ENCODE data around the gene ATP5F1E. TPM values are rescaled to one million over a fixed set of nuclear protein-coding genes. Genes with fewer than 3 reads are reported as not detected.

The ATP5F1E gene
- total RNA-seq, 2 donors from 2014 or later = 57.8 to 84.0 TPM

DNA sequence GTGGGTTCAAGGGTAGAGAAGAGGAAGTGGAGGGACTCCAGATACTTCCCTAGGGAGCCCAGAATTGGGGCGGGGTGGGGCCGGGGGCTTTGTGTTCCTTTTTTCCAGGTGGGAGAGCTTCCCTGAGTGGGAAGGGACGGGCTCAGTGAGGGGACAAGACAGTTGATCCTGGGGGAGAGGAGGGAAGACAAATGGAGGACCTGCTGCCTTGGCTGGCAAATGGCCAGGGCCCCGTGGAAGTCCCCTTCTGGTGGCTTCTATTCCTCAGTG, 27.7 kb downstream of the ATP5F1E start:
- Mint-ChIP-seq H3K27me3 (no peaks in the 10 kb centered on the region), H3K36me3 (ENCODE audit: low read depth) (no peaks in the 10 kb centered on the region), H3K4me1 (peaks cover 33% of the 10 kb centered on the region), H3K4me3 (peak overlapping the region; percentile 91), H3K27ac (peak overlapping the region; percentile 95)
- H3K9me3 ChIP-seq (ENCODE audit: control insufficient read depth, low read length, poor library complexity, severe bottlenecking) = no peaks in the 10 kb centered on the region
- DNase-seq (peak; percentile 58 to 66 (median 59)), ATAC-seq (peak; percentile 1)

DNA sequence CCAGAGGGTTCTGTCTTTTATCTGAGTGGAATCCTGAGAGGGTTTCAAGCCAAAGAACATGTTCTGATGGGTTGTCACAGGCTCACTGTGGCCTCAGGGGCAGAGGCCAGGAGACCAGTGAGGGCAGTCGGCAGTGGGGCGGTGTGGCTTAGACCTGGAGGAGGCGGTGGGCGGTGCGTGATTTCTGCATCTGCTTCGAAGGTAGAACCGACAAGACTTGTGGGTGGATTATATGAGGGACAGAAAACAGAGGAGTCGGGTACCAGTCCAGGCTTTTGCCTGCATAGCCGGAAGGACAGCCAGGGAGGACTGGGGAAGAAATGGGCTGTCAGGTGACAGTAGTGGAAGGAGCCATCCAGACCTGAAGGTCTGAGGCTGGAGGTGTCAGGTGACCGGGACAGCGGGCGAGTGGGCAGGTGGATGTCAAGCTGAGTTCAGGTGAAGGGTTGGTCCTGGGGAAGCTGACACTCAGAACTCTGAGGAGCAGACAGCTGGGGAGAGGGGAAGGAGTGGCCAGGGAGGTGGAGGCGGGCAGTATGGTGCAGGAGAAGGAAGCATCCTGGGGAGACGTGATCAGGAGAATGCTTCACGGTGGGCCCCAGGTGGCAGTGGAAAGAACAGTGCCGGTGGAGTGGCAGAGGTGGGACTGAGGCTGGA, 28.2 kb downstream of the ATP5F1E start:
- H3K9me3 ChIP-seq (ENCODE audit: control insufficient read depth, low read length, poor library complexity, severe bottlenecking) = no peaks in the 10 kb centered on the region
- Mint-ChIP-seq H3K4me1 (peaks cover 33% of the 10 kb centered on the region), H3K27ac (peak overlapping the region; percentile 95), H3K4me3 (peak overlapping the region; percentile 91), H3K36me3 (ENCODE audit: low read depth) (no peaks in the 10 kb centered on the region), H3K27me3 (no peaks in the 10 kb centered on the region)
- ATAC-seq (no peak), DNase-seq (no peak)

DNA sequence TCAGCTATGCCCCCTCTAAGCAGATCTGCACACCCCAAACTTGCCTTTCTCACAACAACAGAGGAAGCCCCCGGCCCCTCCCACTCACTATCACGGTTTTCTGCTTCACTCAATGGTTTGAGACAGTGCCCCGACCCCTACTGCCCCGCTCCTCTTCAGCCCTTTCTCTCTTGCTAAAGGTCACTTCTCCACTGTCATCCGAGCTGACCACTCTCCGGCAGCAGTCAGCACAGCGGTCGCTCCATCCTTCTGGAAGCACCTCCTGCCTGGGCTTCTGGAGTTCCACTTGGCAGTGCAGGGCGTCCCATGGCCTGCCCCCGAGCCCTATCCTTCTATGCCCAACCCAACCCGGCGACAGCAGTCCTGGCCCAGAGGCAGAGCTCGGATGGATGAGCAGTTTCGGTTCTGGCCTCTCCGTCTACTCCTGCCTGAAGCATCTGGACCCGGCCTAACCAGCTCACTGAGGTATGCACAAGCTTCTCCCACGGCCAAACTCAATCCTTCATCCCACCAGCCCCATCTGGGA, 29.2 kb downstream of the ATP5F1E start:
- Mint-ChIP-seq H3K4me3 (peak overlapping the region; percentile 56), H3K27me3 (no peaks in the 10 kb centered on the region)
- ATAC-seq = no peak

DNA sequence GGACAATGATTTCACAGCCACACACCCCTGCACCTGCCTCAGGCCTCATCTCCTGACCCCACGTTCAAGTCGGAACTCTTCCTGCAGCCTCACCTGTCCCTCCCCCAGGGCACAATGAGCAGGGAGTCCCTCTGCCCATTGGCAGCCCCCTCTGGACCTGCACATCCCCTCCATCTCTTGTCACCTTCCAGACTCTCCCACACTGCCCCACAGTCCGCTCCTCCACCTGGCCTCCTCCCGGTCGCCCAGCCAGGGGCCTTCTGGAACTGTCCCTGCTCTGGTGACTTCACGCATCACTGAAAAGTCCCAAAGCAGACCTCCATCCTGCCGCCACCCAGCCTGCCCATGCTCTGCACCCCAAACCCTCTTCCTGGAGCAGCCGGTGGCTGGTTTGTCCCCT, 29.7 kb downstream of the ATP5F1E start:
- Mint-ChIP-seq H3K36me3 (ENCODE audit: low read depth) (no peaks in the 10 kb centered on the region), H3K4me3 (no peak overlapping the region), H3K27me3 (no peaks in the 10 kb centered on the region), H3K27ac (peak overlapping the region; percentile 95), H3K4me1 (peaks cover 33% of the 10 kb centered on the region)
- no peaks in the 10 kb centered on the region for H3K9me3 ChIP-seq (ENCODE audit: control insufficient read depth, low read length, poor library complexity, severe bottlenecking)
- ATAC-seq = no peak
- no peak for DNase-seq

More for the DNA sequence above, 29.2 kb downstream of the ATP5F1E start:
- no peaks in the 10 kb centered on the region for H3K9me3 ChIP-seq (ENCODE audit: control insufficient read depth, low read length, poor library complexity, severe bottlenecking)
- no peaks in the 10 kb centered on the region for H3K36me3 Mint-ChIP-seq (ENCODE audit: low read depth)
- H3K4me1 Mint-ChIP-seq = peaks cover 33% of the 10 kb centered on the region
- no peak for DNase-seq
- H3K27ac Mint-ChIP-seq = peak overlapping the region; percentile 95

DNA sequence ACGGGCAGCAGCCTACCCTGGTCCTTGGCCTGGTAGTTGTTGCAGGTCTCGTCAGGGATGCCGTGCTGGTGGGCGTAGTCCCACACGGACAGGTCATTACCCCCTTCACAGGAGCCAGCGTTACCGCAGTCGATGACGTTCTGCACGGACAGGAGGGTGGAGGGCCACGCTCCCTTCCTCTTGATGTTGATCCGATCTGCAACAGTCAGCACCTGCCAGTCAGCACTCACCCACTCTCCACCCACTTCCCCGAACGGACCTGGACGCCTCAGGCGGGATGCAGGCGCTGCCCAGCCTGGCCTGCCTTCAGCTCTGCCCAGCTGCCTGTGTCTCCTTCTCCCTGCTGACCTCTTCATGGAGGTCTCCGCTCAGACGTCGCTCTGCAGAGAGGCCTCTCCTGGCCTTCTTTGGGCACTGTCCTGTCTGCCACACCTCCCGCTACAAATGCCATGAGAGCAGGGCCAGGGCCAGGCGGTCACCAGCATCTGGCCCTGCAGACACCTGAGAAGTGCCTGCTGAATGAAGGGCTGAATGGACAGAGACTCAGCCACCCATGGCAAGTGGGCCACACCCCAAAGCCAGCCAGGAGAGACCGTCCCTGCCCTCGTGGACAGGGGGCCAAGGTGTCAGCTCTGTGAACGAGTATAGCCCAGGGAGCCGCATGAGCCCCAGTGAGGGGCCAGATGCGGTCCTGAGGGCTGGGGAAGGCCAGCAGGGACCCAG, 30.5 kb downstream of the ATP5F1E start:
- Mint-ChIP-seq H3K27ac (peak overlapping the region; percentile 32), H3K4me1 (peaks cover 33% of the 10 kb centered on the region), H3K36me3 (ENCODE audit: low read depth) (no peaks in the 10 kb centered on the region), H3K27me3 (no peaks in the 10 kb centered on the region), H3K4me3 (no peak overlapping the region)
- ATAC-seq (no peak), DNase-seq (no peak)
- H3K9me3 ChIP-seq (ENCODE audit: control insufficient read depth, low read length, poor library complexity, severe bottlenecking) = no peaks in the 10 kb centered on the region

DNA sequence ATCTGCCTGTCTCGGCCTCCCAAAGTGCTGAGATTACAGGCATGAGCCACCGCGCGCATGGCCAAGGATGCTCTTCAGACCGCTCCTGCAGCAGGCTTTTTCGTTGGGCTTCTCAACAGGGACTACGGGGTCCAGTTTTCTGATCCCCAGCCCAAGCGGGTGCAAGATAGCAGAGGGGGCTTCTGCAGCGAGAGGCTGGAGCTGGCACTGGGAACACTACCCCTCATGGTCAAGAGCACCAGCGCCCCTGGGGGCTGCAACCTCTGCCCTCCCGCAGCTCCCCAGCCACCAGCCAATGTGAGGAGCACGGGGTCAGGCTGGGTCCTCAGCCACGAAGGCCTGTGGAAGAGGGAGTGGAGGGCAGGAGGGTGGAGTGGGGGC, 31.1 kb downstream of the ATP5F1E start:
- ATAC-seq = no peak
- H3K4me1 Mint-ChIP-seq = peaks cover 31% of the 10 kb centered on the region
- no peak overlapping the region for H3K4me3 Mint-ChIP-seq
- no peaks in the 10 kb centered on the region for H3K27me3 Mint-ChIP-seq
- DNase-seq = no peak
- H3K27ac Mint-ChIP-seq = peak overlapping the region; percentile 39
- H3K9me3 ChIP-seq (ENCODE audit: control insufficient read depth, low read length, poor library complexity, severe bottlenecking) = no peaks in the 10 kb centered on the region
- no peaks in the 10 kb centered on the region for H3K36me3 Mint-ChIP-seq (ENCODE audit: low read depth)

DNA sequence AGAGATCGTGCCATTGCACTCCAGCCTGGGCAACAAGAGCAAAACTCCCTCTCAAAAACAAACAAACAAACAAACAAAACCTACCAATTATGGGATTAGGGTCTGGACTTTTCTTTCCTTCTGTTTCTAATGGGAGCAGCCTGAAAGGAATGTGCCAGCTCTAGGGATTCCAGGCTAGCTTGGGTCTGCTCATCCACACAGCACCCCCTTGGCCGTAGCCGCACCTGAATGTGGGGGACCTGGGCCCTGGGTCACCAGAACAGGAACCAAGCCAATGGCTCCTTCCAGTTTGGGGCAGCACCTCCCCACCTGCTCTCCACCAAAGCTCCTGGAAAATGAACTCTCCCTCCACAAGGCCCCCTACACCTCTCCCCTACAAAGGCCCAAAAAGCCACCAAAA, 31.8 kb downstream of the ATP5F1E start:
- peak overlapping the region; percentile 39 for H3K27ac Mint-ChIP-seq
- peak overlapping the region; percentile 19 for H3K4me3 Mint-ChIP-seq
- no peaks in the 10 kb centered on the region for H3K27me3 Mint-ChIP-seq
- peaks cover 27% of the 10 kb centered on the region for H3K4me1 Mint-ChIP-seq
- H3K36me3 Mint-ChIP-seq (ENCODE audit: low read depth) = peaks cover 6% of the 10 kb centered on the region
- DNase-seq (no peak), ATAC-seq (no peak)
- no peaks in the 10 kb centered on the region for H3K9me3 ChIP-seq (ENCODE audit: control insufficient read depth, low read length, poor library complexity, severe bottlenecking)

DNA sequence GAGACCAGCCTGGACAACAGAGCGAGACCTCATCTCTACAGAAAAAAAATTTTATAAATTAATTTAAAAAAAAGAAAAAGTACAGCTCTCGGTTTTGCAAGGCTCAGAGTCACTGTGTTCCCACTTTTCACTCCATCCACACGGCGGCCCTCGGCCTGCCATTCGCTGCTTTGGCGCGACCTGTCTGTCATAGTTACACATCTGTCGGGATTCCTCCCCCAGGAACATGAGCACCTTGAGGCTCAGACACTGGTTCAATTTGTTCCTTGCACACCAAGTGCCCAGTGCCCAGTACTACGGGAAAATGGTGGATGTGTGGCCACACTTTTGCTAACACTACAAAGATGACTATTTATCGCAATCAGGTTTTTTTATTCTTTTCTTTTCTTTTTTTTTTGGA, 33.5 kb downstream of the ATP5F1E start:
- DNase-seq (no peak), ATAC-seq (no peak)
- no peaks in the 10 kb centered on the region for H3K9me3 ChIP-seq (ENCODE audit: control insufficient read depth, low read length, poor library complexity, severe bottlenecking)
- Mint-ChIP-seq H3K27ac (no peak overlapping the region), H3K4me3 (no peak overlapping the region), H3K27me3 (no peaks in the 10 kb centered on the region), H3K36me3 (ENCODE audit: low read depth) (peaks cover 7% of the 10 kb centered on the region), H3K4me1 (peaks cover 11% of the 10 kb centered on the region)

DNA sequence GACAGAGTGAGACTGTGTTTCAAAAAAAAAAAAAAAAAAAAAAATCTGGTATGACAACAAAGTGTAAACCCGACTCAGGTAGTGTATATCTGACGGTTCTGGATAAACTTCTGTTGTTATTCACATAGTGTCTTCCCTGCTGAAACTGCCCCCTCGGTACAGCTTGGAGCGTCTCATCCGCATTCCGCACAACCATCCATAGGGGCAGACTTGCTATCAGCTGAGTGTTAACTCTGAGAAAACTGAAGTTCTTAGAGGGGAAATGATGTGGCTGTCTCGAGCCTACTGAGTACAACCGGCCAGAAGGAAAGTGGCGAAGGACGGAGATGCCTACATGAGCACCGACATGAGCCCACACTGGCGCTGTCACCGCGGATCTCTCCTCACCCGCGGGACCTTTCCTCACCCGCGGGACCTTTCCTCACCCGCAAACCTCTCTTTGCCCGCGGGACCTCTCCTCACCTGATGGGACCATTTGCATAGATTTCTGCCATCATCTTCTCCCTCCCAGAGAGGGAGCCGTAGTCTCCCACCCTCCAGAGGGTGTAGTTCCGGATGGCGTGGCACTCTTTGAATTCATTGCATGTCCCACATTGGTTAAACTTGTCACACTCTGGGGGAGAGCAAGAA, 34.9 kb downstream of the ATP5F1E start:
- Mint-ChIP-seq H3K27me3 (no peaks in the 10 kb centered on the region), H3K27ac (no peak overlapping the region), H3K36me3 (ENCODE audit: low read depth) (peaks cover 7% of the 10 kb centered on the region), H3K4me1 (no peaks in the 10 kb centered on the region), H3K4me3 (no peak overlapping the region)
- no peak for DNase-seq
- ATAC-seq = no peak
- no peaks in the 10 kb centered on the region for H3K9me3 ChIP-seq (ENCODE audit: control insufficient read depth, low read length, poor library complexity, severe bottlenecking)

DNA sequence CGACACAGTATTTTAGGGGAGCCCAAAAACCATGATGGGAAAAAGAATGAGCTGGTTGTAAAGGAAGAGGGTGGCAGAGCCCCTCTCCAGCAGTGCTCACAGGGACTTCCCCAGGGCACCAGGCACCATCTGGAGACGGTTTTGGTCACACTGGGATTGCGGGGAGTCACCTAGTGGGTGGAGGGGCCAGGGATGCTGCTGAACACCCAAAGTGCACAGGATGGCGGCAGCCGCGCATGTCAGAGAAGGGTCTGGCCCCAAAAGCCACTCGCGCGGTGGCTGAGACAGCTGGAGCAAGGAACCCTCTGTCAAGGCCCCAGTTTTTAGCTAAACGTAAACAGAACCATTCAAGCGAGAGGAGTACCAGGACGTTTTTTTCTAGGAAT, 35.9 kb downstream of the ATP5F1E start:
- peak overlapping the region; percentile 84 for H3K27ac Mint-ChIP-seq
- H3K27me3 Mint-ChIP-seq = no peaks in the 10 kb centered on the region
- ATAC-seq = no peak
- DNase-seq = no peak
- peaks cover 9% of the 10 kb centered on the region for H3K36me3 Mint-ChIP-seq (ENCODE audit: low read depth)
- no peaks in the 10 kb centered on the region for H3K9me3 ChIP-seq (ENCODE audit: control insufficient read depth, low read length, poor library complexity, severe bottlenecking)
- H3K4me3 Mint-ChIP-seq = no peak overlapping the region
- H3K4me1 Mint-ChIP-seq = peaks cover 2% of the 10 kb centered on the region

DNA sequence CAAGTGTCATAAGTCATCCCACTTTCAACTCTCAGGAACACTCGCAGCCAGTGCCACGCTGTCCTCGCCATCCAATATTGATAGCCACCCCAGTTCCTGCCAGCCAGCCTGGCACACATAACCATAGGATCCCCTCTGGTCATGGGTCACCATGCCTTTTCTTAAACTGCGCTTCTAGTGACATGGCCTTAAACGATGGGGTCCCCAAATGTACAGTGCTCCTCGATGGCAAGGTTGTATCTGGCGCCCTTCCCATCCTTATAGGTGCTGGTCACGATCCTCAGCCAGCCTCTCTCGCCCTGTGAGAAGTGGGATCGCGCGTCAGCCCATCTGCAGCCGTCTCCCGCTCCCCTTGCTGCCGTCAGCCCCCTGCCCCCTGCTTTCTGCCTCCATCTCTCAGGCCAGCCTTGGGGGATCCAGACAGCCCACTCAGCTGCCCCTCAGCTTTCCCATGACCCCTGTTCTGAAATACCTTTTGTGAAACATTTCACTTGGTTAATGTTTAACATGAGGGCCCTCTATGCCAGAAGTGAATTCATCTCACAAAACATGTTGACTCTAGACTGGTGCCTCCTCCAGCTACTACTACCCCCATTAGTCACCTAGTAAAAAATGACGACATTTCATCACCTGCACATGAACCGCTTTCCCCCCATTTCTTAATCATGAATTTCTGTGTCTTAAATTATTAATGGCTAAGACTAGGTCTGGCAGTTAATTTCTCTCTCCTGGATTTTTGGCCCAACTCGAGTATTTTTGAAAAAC, 36.5 kb downstream of the ATP5F1E start:
- Mint-ChIP-seq H3K36me3 (ENCODE audit: low read depth) (peaks cover 9% of the 10 kb centered on the region), H3K4me1 (peaks cover 2% of the 10 kb centered on the region), H3K4me3 (no peak overlapping the region), H3K27me3 (no peaks in the 10 kb centered on the region), H3K27ac (peak overlapping the region; percentile 84)
- H3K9me3 ChIP-seq (ENCODE audit: control insufficient read depth, low read length, poor library complexity, severe bottlenecking) = no peaks in the 10 kb centered on the region
- no peak for DNase-seq
- no peak for ATAC-seq

DNA sequence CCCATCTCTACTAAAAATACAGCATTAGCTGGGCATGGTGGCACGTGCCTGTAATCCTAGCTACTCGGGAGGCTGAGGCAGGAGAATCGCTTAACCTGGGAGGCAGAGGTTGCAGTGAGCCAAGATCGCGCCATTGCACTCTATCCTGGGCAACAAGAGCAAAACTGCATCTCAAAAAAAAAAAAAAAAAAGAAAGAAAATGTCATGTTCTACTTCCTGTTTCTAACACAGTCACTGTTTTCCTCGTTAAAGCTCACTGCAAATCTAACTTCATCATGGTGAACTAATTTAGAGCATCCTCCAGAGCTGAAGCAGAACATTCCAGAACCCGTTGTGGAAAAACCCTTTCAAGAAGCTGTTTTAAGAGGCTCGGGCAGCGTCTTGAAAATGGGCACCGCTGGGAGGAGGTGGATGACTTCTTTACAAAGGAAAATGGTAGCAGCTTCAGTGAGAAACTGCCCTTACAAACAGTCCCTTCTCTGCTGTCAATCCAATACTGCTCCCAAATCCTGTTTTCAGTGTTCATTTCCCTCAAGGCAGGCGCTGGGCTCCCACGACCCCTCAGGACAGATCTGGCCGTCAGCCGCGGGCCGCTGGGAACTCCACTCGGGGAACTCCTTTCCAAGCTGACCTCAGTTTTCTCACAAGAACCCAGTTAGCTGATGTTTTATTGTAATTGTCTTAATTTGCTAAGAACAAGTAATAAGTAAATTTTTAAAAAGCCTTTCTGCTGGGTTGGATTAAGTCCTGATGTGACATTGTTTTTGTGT, 37.6 kb downstream of the ATP5F1E start:
- Mint-ChIP-seq H3K27me3 (no peaks in the 10 kb centered on the region), H3K4me1 (peaks cover 2% of the 10 kb centered on the region), H3K4me3 (no peak overlapping the region), H3K36me3 (ENCODE audit: low read depth) (peaks cover 9% of the 10 kb centered on the region), H3K27ac (no peak overlapping the region)
- H3K9me3 ChIP-seq (ENCODE audit: control insufficient read depth, low read length, poor library complexity, severe bottlenecking) = no peaks in the 10 kb centered on the region
- no peak for ATAC-seq
- DNase-seq = no peak

Measured in T-helper 17 cell (primary cell).